Raji (cell line): ENCODE data around the gene NPR2.
A peak's percentile ranks its signal among the peaks of the same experiment; 100 is the strongest.

Source experiments
- POLR2A ChIP-seq: IDR thresholded peaks from 2 replicates; pipeline ENCODE4 v1.6.1; 2011; ENCODE audit warnings: low read depth, low read length, control low read depth; ENCODE audit not compliant: insufficient read depth

The NPR2 gene

DNA sequence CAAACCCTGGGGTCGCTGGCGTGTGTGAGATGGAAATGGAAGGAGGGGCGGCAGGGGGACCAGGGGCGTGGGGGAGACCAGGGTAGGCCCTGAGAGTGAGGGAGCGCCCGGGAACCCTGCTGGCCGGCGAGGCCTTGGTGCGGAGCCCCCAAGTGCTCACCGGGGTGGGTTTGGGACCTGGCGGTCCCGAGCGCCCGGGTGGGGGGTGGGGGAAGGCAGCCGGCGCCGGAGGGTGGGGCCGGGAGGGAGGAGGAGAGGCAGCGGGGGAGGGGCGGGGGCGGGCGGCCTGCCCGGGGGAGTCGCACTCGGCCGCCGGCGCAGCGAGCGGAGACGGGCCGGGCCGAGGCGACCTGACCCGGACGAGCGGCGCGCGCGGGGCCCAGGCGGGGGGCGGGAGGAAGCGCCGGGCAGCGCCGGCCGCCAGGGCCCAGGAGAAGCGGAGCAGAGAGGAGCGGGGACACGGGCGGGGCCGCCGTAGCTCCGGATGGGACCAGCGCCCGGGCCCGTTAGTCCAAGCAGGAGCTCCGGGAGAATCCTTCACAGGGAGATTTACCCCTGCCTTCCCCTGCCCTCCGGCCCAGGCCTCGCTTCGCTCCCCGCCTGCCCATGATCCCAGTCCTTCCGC lies at the start of gene NPR2:
TSS of gene NPR2 (plus strand) at position 295 of the 625 bp plus-strand sequence. CDS start 818 bp downstream, outside the sequence.
- TF ChIP-seq POLR2A = no peak

DNA sequence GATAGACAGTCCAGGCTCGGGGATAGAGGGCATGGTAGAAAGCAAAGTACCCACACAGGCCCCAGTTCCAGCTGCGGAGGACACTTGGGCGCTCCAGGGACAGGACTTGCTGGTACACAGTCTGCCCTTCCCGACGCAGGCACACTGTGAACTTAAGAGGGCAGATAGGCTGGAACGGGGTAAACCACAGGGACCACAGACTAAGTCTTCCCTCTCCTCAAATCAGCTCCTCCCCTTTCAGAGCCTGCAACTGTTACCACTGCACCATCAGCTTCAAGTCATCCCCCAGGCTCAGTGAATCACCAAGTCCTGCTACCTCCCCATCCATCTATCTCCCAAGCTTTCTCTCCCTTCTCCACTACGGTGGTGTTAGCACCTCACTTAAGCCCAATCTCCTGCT lies 49.7 kb upstream of the NPR2 start:
- TF ChIP-seq POLR2A = no peak

- TF ChIP-seq POLR2A = no peak
Measured at GRCh38 chr9:35743452-35743851, 47.9 kb upstream of the NPR2 start.

- TF ChIP-seq POLR2A = no peak
Measured at GRCh38 chr9:35743880-35744518, 47.4 kb upstream of the NPR2 start.

DNA sequence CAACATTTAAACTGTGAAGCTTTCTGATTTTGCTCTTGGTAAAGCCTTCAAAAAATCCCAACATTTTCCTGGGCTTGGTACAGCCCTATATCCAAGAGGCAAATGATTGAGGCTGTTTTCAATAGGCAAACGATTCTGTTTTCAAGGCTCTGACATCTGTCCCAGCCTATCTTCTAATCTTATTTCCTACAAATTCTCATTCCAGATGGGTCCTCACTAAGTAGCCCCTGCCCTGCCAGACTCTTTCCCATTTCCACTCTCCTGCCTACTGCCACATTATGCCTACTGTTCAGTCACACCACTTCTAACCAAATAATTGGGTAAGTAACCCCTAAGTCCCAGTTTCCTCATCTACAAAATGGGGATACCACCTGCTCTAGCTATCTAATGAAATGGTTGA lies 45.8 kb upstream of the NPR2 start:
- TF ChIP-seq POLR2A = no peak

DNA sequence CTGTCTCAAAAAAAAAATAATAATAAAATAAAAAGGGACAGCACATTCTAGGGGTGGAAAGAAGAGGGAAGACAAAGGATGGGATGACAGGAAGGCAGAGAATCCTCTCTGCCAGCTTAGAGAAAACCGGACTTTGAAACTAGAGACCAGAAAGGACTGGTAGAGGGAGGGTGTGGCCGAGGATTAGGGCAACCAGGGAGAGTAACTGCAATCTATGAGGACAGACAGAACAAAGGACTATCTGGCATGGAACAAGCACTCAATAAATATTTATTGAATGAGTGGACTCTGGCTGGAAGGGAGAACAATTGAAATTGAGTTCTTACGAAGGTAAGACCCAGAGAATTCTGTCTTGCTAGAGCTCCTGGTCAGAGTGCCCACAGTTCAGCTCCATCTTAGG lies 44.8 kb upstream of the NPR2 start:
- no peak for TF ChIP-seq POLR2A

DNA sequence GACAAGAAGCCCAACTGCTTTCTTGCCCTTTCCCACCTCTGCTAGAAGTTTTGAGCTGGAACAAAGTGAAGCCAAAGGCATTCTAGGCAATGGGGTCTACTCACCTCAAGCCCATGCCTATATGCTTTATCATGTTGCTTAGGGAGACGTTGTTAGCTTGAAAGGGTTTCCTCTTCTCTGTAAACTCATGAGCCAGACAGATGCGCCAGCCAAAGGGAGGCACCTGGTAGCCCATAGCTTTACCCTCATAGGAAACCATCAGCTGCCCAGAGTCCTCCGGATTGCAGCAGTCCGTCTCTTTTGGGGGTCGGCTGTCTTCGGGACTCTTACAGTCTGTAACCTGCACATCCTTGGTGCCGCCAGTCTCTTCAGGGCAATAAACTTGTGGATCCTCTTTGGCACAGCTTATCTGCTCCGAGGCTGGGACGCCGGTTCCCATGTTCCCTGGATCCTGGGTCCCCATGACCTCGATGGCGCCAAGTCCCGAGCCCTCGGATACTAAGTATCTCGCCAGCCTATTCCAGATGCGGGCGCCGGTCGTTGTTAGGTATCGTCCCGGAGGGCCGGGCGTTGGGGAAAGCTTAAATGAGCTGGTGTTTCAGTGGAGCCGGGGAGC lies 43.0 kb upstream of the NPR2 start:
- no peak for TF ChIP-seq POLR2A

- TF ChIP-seq POLR2A = peak; percentile 61
Measured at GRCh38 chr9:35748858-35749514, 42.4 kb upstream of the NPR2 start, which contains the start of the genes GBA2 and RGP1. GBA2 (minus strand) TSS chr9:35749228; CDS start chr9:35748704, 524 bp downstream. RGP1 (plus strand) TSS chr9:35749287; CDS start chr9:35749756, 469 bp downstream.

DNA sequence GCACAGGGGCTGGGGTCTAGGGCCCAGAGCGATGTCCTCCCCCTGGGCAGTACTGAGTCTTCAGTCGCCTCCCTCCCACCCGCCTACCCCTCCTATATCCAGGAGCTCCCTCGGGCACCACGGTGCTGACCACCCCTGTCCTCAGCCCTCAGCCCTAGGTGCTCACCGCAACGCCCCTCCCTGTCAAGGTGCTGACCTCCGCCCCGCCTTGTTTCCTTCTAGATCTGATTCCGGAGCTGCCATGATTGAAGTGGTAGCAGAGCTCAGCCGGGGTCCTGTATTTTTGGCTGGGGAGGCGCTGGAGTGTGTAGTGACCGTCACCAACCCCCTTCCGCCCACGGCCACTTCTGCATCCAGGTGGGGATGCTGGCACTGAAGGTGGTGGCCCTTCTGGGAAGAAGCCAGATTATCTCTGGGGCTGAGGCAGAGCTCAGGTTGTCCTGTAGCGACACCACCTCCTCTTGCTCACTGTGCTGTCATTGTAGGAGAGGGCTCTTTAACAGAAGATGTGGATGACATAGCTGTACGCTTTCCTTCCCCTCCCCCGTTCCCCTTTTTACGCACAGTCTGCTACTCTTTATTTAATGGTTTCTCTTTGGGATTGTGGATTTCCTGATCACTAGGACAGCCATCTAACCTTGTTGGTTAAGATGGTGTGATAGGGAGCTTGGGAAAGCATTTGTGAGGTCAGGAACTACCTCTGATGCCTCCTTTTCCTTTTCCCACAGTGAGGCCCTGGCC lies 41.7 kb upstream of the NPR2 start:
- TF ChIP-seq POLR2A = no peak

DNA sequence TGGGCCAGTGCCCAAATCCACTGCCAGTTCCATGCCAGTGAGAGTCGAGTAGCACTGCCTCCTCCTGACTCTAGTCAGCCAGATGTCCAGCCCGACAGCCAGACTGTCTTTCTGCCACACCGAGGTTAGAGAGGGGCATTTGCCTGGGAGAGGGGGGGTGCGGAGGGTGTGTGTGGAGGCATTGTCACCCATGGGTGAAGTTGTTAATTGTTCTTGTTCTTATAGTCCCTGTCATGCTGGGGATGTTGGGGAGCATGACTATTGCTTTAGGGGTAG lies 41.2 kb upstream of the NPR2 start:
- no peak for TF ChIP-seq POLR2A

- TF ChIP-seq POLR2A = no peak
Measured at GRCh38 chr9:35753466-35753865, 37.9 kb upstream of the NPR2 start.

DNA sequence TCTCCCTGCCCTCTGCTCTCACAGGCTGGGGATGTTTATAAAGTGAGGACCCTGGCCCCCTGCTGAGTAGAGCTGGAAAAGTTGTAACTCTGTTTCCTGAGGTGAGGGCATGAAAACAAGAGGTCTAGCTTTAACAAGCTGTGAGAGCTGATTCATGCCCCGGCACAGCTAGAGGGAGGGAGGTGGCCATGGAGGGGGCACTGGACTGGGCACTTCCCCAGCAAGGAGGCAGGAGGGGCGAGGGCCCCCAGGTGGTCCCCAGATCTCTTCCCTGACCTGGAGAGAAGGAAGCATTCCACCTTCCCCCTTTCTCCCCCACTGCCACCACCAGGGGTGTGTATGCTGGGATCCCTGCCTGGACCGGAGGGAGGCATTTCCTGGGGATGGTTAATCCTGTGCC lies 37.1 kb upstream of the NPR2 start, which contains the start of gene MSMP:
TSS of gene MSMP (minus strand) at position 13 of the 400 bp plus-strand sequence. CDS start 147 bp downstream, outside the sequence.
- TF ChIP-seq POLR2A = no peak

- no peak for TF ChIP-seq POLR2A
Measured at GRCh38 chr9:35755071-35755470, 36.3 kb upstream of the NPR2 start.

GRCh38 chr9:35756275-35757225 lies 34.8 kb upstream of the NPR2 start:
- peak; percentile 34 for TF ChIP-seq POLR2A
